GM18508 (cell line): ENCODE results near the gene PGAP1.

Source experiments
- ATAC-seq: cut with Tn5 transposase; IDR thresholded peaks from one replicate; pipeline ENCODE4 v1.9.1; 2021; ENCODE audit warnings: moderate number of reproducible peaks; ENCODE audit not compliant: insufficient read depth, unreplicated experiment

The PGAP1 gene

GRCh38 chr2:196954001-196954400, 27.5 kb upstream of the PGAP1 start:
- no peak for ATAC-seq

DNA sequence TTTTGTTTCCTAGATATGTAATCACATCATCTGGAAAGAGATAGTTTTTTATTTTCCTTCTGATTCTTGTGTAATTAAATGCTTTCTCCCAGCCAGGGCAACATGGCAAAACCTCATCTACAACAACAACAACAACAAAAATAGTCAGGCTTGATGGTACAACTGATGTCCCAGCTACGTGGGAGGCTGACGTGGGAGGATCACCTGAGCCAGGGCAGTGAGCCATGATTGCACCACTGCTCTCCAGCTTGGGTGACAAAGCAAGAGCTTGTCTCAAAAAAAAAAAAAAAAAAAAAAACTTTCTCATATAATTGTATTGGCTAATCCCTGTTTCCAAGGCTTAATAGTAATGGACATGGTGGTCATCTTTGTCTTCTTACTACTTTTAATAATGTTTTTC, 26.4 kb upstream of the PGAP1 start:
- ATAC-seq: no peak

- ATAC-seq: no peak
Measured at GRCh38 chr2:196951973-196952372, 25.5 kb upstream of the PGAP1 start.

DNA sequence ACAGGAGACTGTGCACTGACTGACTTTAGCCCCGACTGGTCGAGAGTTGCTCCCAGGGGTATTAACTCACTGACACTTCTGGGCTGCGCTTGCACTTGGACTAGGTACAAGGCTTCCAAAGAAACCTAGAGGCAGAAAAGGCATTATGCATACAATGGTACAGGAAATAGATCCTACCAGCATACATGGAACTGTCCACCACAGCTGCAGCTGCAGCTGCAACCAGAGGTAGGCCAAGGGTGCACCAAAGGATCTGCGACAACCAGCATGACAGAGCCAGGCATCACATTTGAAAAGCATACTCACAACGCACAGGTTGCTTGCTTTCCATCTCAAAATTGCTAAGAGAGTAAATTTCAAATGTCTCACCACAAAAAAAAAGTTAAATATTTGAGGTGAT, 22.6 kb upstream of the PGAP1 start:
- no peak for ATAC-seq

GRCh38 chr2:196944570-196944969, 18.1 kb upstream of the PGAP1 start:
- ATAC-seq: peak; percentile 92

GRCh38 chr2:196941398-196942078, 15.0 kb upstream of the PGAP1 start:
- ATAC-seq: no peak

GRCh38 chr2:196939371-196939770, 12.9 kb upstream of the PGAP1 start:
- ATAC-seq: no peak

DNA sequence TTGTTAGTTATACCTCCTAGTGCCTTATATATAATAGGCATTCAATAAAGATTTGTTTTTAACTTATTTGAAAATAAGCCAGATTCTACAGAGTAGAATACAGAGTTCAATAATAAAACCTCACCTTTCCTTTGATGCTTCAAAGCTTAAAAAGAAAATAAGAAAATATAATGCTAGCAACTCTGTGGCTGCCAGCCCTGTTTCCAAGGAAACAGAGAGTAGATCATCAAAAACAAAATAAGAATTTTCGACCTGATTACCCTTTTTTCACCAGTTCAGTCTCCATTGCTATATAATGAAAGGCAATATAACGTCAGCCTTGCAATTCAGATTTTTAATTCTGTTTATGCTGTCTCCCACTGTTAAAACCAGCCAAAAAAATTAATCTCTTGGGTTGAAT, 8.9 kb upstream of the PGAP1 start:
- ATAC-seq: no peak

GRCh38 chr2:196934672-196935071, 8.2 kb upstream of the PGAP1 start:
- ATAC-seq: no peak

DNA sequence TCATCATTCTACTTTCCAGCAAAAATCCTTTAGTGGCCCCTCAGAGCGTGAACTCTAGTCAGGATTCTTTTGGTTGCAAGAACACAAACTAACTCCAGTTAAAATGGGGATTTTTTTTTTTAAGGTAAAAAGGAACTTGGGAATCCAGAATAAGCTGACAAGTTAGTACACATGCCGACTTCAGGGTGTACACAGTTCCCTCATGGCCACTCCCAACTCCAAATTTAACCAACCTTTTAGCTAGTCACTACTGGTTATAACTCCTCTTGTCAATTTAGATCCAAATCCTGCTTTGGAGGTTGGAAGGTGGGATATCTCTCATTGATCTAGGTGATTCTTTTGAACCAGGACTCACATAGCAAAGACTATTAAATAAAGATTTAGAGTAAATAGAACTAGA, 5.0 kb upstream of the PGAP1 start:
- ATAC-seq: no peak

GRCh38 chr2:196927376-196928225, 1.1 kb upstream of the PGAP1 start:
- ATAC-seq: no peak

DNA sequence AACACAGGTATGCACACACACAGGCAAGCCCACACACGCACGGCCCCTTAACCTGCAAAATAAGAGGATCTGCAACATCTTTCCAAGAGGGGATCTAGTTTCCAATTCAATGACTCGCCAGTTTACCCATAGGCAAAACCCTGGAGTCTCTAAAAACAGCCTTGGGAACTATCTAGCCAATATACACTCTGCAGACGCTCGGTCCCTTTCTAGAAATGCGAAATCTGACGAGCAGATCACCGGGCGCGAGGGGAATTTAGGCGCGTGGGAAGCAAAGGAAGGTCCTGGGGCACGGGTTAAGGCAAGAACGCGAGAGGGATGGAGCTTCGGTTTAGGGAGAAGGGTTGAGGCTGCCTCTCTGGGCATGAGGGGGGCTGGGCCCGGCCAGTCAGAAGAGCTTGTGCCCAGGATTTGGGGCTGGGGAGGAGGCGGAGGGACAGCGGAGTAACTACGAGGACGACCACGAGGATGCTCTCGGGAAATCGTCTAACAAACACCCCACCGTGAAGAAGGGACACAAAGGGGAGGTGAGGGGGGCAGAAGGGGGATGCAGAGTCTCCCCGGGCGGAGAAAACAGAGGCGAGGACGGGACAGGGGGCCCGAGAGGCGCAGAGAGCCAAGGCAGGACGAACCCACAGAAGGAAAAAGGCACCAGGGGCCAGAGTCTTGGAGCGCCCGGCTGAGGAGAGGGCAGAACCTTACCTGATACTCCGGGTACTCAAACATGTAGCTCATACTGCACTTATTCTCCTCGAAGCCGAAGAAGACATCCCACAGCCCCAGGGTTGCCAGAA, 542 bp downstream of the PGAP1 start:
- peak; percentile 22 for ATAC-seq

GRCh38 chr2:196925051-196925767, 1.3 kb downstream of the PGAP1 start:
- ATAC-seq: no peak

- ATAC-seq: no peak
Measured at GRCh38 chr2:196924051-196924450, 2.5 kb downstream of the PGAP1 start.

DNA sequence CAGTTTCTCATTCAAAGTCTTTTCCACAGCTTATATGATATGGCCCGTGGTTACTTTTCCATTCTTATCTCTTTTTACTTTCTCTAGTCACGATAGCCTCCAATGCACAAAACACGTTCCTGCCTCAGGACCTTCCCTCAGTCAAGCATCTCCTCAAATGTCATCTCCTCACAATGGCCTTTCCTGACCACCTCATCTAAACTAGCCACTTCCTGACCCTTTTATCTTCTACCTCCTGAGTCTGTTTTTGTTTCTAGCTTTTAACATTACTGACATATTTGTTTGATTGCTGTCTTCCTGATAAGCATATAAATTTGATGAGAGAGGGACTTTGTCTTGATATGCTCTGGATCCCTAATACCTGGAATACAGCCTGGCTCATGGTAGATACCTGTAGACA, 7.6 kb downstream of the PGAP1 start:
- no peak for ATAC-seq

- ATAC-seq: no peak
Measured at GRCh38 chr2:196917802-196918201, 8.7 kb downstream of the PGAP1 start.

- peak; percentile 15 for ATAC-seq
Measured at GRCh38 chr2:196915507-196916189, 10.9 kb downstream of the PGAP1 start.

- ATAC-seq: peak; percentile 77
Measured at GRCh38 chr2:196914867-196915460, 11.5 kb downstream of the PGAP1 start.

- ATAC-seq: no peak
Measured at GRCh38 chr2:196913691-196914090, 12.8 kb downstream of the PGAP1 start.
